Smooth muscle cell (in vitro differentiated cells): ENCODE results near the gene ADGRG6. TPM values are rescaled to one million over a fixed set of nuclear protein-coding genes. Genes with fewer than 3 reads are reported as not detected.
A peak's percentile ranks its signal among the peaks of the same experiment; 100 is the strongest.

Experiments
- DNase-seq: peaks from one replicate; lab custom pipeline; 2025; ENCODE audit not compliant: unreplicated experiment; lab: John Stamatoyannopoulos, UW
- H2AFZ ChIP-seq: fragments of 200-600 bp; sonication (generic); 2 replicates; pipeline ENCODE4 v1.6.0; 2016; ENCODE audit warnings: antibody characterized with exemption, low read depth, mild to moderate bottlenecking
- H3F3A ChIP-seq: fragments of 200-600 bp; sonication (generic); 2 replicates; pipeline ENCODE4 v1.6.0; 2017; ENCODE audit warnings: antibody characterized with exemption, low read depth
- H3K27ac ChIP-seq: fragments of 200-600 bp; sonication (generic); 2 replicates; pipeline ENCODE4 v1.5.1; 2016; ENCODE audit warnings: low read depth, mild to moderate bottlenecking
- H3K27me3 ChIP-seq: fragments of 200-600 bp; sonication (generic); 2 replicates; pipeline ENCODE4 v1.6.1; 2016; ENCODE audit warnings: low read depth, mild to moderate bottlenecking
- H3K36me3 ChIP-seq: fragments of 200-600 bp; sonication (generic); 2 replicates; pipeline ENCODE4 v1.5.1; 2016; ENCODE audit warnings: low read depth
- H3K4me1 ChIP-seq: fragments of 200-600 bp; sonication (generic); 2 replicates; pipeline ENCODE4 v1.5.1; 2016; ENCODE audit warnings: low read depth
- H3K4me2 ChIP-seq: fragments of 200-600 bp; sonication (generic); 2 replicates; pipeline ENCODE4 v1.6.0; 2016; ENCODE audit warnings: mild to moderate bottlenecking
- H3K4me3 ChIP-seq: fragments of 200-600 bp; sonication (generic); 2 replicates; pipeline ENCODE4 v1.5.1; 2016; ENCODE audit warnings: mild to moderate bottlenecking
- H3K79me2 ChIP-seq: fragments of 200-600 bp; sonication (generic); 2 replicates; pipeline ENCODE4 v1.6.0; 2016; ENCODE audit warnings: low read depth, mild to moderate bottlenecking
- H3K9ac ChIP-seq: fragments of 200-600 bp; sonication (generic); 2 replicates; pipeline ENCODE4 v1.6.0; 2016; ENCODE audit warnings: low read depth
- H3K9me3 ChIP-seq: fragments of 200-600 bp; sonication (generic); replicated peaks from 2 replicates; pipeline ENCODE4 v1.5.1; 2016; ENCODE audit warnings: low read depth
- H4K20me1 ChIP-seq: fragments of 200-600 bp; sonication (generic); 2 replicates; pipeline ENCODE4 v1.6.0; 2016; ENCODE audit warnings: low read depth
- CTCF ChIP-seq: fragments of 200-600 bp; sonication (generic); IDR thresholded peaks from 2 replicates; pipeline ENCODE4 v1.5.1; 2017; ENCODE audit warnings: borderline replicate concordance, mild to moderate bottlenecking, antibody characterized with exemption; ENCODE audit not compliant: insufficient read depth, poor library complexity, severe bottlenecking
- WGBS: methylation state at CpG from one replicate; pipeline ENCODE4 v1.1.7; 2016; ENCODE audit warnings: low lambda C conversion rate; 5-methylcytosine and 5-hydroxymethylcytosine counted together
- polyA plus RNA-seq: library from polyadenylated mRNA; unstranded; fragments of >200 nt; fragmentation: Nextera tagmentation; extraction: Ambion mirVana; gene quantifications from 2 replicates; pipeline ENCODE4 v1.2.1, GENCODE V29; 2016
- total RNA-seq: library from RNA; depleted of rRNA; stranded (reverse); fragments of >200 nt; gene quantifications from 2 replicates; pipeline ENCODE4 v1.2.3, GENCODE V29; 2014

Gene ADGRG6
- total and polyA plus RNA-seq, 2 experiments from 2014 or later = 0.77 to 14.2 TPM

DNA sequence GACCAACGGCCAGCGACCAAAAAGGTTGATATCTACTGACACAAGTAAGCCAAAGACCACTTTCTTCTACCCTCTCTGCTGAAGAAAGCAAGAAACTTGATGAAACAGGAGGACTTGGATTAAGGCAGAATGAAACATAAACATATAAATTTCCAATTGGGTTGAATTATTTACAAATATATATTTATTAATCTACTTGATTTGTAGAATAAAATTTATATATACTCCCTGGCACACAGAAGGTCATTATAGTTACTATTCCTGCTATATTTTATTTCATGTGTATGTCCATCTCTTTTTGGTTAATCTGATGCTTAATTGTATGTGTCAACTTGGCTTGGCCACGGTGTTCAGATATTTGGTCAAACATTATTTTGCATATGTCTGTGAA lies 4.2 kb upstream of the ADGRG6 start:
- no peaks in the 10 kb centered on the region for H3F3A ChIP-seq
- no peaks in the 10 kb centered on the region for H3K9me3 ChIP-seq
- H3K27me3 ChIP-seq = peaks cover 4% of the 10 kb centered on the region
- WGBS = 97% methylated on average over 3 of the region's 3 CpGs
- no peaks in the 10 kb centered on the region for H3K79me2 ChIP-seq
- no peak for DNase-seq
- no peaks in the 10 kb centered on the region for H3K4me1 ChIP-seq
- no peaks in the 10 kb centered on the region for H3K36me3 ChIP-seq
- no peak overlapping the region for H2AFZ ChIP-seq
- H4K20me1 ChIP-seq = no peaks in the 10 kb centered on the region
- no peak overlapping the region for H3K9ac ChIP-seq
- H3K4me2 ChIP-seq = no peak overlapping the region
- peak overlapping the region; percentile 63 for H3K27ac ChIP-seq
- no peak for TF ChIP-seq CTCF
- no peak overlapping the region for H3K4me3 ChIP-seq

DNA sequence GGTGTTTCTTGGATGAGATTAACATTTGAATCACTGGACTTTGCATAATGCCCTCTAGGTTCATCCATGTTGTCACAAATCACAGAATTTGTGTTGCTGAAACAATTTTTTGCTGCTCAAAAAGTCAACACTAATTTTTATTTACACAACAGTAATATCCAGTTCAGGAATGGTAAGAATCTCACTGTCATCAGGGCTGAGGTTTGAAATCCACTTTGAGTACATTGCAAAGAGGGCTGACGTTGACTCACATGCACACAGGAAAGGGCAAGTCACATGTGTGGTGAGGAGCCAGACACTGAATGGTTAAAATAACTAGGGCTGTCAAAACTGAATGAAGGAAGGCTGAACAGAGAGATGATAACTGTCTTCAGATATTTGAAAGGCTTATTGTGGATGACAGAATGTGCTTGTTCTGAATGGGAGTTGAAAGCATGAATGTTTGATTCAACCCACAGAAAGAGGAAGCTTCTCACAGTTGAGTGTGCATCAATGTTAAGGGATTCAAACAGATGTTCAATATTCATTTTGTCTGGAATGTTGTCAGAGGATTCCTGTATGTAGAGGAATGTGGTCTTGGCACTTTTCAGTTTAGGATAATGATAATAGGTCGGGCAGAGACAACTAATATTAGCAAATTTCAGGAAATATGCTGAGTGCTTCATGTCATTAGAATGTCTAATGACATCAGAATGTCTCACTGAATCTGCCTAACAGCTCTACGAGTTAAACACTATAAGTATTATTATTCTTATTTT lies 3.6 kb upstream of the ADGRG6 start:
- Histone ChIP-seq H3K79me2 (no peaks in the 10 kb centered on the region), H3K9me3 (no peaks in the 10 kb centered on the region), H2AFZ (no peak overlapping the region), H3K4me1 (no peaks in the 10 kb centered on the region), H3K4me3 (no peak overlapping the region), H3F3A (no peaks in the 10 kb centered on the region), H4K20me1 (no peaks in the 10 kb centered on the region), H3K27ac (peak overlapping the region; percentile 63), H3K4me2 (peak overlapping the region; percentile 23), H3K9ac (peak overlapping the region; percentile 14), H3K36me3 (no peaks in the 10 kb centered on the region), H3K27me3 (peaks cover 6% of the 10 kb centered on the region)
- WGBS = 29% methylated on average over 3 of the region's 3 CpGs
- TF ChIP-seq CTCF = no peak
- DNase-seq = no peak

GRCh38 chr6:142300302-142300701 lies 1.5 kb upstream of the ADGRG6 start:
- H3K4me1 ChIP-seq = no peaks in the 10 kb centered on the region
- WGBS = 96% methylated on average over 3 of the region's 3 CpGs
- no peak overlapping the region for H3K9ac ChIP-seq
- no peaks in the 10 kb centered on the region for H3K36me3 ChIP-seq
- H3K4me2 ChIP-seq = no peak overlapping the region
- no peak overlapping the region for H3K27ac ChIP-seq
- no peaks in the 10 kb centered on the region for H4K20me1 ChIP-seq
- no peak for DNase-seq
- no peaks in the 10 kb centered on the region for H3F3A ChIP-seq
- H3K4me3 ChIP-seq = no peak overlapping the region
- no peaks in the 10 kb centered on the region for H3K79me2 ChIP-seq
- H2AFZ ChIP-seq = no peak overlapping the region
- no peaks in the 10 kb centered on the region for H3K9me3 ChIP-seq
- no peak for TF ChIP-seq CTCF
- peaks cover 6% of the 10 kb centered on the region for H3K27me3 ChIP-seq
